GM19372 (cell line): ENCODE measurements around the gene EVX1.

Experiments
- ATAC-seq: cut with Tn5 transposase; IDR thresholded peaks from one replicate; pipeline ENCODE4 v1.9.1; 2021; ENCODE audit warnings: mild to moderate bottlenecking, low read depth, moderate library complexity; ENCODE audit not compliant: unreplicated experiment

The EVX1 gene

DNA sequence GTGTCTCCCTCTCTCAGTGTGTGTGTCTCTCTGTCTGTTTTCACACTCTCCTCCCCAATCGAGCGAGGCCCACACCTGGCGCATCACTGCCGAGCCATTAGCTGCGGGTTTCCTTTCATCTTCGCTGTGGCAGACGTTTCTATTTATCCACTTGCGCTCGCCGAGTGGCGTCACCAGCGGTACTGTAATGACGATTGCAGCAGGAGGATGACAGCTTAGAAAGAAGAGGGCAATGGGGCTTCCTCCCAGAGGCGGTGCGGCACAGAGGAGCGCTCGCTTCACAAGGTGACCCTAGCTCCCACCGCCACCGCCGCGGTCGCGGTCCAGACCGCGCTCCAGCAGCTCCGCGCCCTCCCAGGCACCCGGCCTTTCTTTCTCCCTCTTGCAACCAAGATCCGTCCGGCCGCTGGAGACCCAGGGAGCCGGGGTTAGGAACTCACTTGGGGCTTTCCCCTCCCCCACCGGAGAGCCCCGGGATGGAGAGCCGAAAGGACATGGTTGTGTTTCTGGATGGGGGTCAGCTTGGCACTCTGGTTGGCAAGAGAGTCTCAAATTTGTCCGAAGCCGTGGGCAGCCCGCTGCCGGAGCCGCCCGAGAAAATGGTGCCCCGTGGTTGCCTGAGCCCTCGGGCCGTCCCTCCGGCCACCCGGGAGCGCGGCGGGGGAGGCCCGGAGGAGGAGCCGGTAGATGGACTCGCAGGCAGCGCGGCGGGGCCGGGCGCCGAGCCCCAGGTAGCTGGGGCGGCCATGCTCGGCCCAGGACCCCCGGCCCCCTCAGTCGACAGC is at the start of gene EVX1:
Gene EVX1 (plus strand): TSS at position 248 of the 785 bp plus-strand sequence. CDS start 229 bp downstream, at position 477.
- no peak for ATAC-seq

DNA sequence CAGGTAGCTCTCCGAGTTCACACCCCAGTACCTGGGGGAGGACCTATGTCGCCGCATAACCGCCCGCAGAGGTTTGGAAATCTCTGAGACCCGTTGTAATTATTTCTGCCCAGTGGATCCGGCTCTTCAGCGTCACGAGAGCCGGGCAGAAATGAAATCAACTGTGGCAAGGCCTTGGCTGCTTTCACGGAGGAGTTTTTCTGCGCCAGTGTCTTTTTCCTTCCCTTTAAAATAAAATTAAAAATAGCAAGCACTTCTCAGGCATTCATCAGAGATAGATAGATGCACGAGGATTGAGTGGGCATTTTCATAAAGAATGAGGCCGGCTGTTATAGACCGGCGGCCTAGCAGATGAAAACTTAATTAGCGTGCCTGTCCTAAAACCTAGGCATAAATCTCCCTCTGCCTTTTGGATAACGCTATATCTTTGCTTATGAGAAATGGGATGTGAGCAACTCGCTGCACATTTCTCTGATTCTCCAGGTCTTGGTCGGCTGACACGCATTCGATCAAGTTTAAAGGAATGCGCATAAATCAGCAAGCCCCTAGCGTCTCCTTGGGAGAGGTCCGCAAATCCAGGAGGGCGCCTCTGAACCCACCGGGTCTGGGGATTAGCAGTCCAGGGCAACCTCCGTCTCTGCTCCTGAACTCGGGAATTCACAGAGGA is 49.1 kb upstream of the EVX1 start:
- no peak for ATAC-seq

DNA sequence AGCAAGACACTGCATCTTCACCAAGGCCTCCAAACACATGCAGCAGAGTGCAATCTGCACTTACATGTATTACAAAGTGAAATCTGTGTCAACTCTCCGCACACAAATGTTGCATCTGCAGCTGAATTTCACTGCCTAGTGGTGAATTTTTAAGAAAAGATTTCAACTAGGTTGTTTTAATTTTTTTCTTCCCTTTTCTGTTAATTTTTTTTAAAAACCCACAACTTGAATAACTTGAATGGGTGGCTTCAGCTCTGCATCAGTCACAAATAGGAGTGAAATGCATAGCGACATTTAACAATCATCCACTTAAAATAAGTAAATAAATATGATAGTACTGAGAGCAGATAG is 48.6 kb upstream of the EVX1 start:
- ATAC-seq = no peak

DNA sequence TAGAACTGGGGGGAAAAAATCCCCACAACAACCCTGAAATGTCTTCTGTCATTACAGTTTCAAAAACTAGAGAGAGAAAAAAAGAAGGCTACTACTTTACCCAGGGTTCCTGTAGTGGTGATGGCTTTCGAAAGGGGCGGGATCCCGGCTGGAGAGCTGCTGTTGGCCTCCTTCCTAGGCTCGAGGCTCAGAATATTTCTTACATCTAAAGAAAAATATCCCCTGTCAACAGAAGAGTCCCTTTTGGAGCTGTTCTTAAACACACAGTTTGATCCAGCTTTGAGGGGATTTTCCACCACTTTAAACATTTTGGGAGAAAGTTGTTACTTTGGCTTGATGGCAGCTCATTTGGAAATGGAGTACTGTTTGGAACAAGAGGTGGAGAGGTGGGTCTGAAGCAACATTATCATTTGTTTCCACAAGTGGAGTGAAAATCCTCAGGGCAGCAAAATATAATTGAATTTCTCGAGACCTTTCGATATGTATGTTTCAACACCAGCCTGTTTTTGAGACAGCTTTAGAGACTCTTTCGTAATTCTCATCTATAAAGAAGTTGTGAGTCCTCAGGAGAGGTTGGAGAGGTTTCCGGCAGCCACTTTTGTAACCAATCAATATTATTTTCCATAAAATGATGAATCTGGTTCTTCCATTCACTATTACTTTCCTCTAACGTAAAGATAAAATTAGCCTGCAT is 47.8 kb upstream of the EVX1 start:
- ATAC-seq = no peak

- ATAC-seq = no peak
Observed at GRCh38 chr7:27196287-27196767, 46.3 kb upstream of the EVX1 start.

DNA sequence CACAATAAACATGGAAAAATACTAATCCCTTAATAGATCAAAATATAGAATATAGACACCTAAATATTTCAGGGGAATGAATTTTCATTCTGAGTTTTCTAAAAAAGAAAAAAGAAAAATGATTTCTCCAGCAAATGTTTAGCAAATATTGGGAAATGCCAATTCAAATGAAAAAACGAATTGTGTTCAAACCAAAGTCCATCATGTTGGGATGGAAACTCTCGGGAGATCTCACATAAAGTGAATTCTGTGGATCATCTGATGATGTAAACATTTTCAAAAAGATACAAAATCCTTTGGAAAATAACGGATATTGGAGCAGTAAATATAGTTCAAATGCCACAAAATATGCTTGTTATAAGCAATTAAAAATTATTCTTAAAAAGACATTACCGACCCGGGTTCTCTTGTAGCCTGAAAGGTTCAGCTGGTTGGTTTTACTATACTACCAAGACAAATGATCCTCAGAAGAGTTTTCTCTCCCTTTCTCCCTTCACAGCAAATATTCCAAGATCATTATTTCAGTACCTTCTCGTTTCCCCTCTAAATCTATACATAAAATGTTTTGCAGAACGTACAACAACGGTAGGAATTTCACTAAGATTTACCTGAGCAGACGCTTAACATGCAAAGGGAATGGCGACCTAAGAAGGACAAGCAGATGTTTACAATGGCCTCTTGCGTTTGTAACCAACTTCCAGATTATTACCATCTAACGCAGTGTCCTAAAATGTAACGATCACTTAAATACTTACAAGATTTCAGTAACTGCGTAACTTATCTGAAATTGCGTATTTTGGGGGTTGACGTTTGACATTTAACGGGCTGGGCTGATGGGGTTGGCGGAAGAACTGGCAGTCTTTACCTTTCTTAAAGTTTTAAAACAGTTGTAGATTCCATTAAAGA is 45.2 kb upstream of the EVX1 start:
- ATAC-seq = no peak

GRCh38 chr7:27198138-27198841 is 44.3 kb upstream of the EVX1 start:
- ATAC-seq = no peak

DNA sequence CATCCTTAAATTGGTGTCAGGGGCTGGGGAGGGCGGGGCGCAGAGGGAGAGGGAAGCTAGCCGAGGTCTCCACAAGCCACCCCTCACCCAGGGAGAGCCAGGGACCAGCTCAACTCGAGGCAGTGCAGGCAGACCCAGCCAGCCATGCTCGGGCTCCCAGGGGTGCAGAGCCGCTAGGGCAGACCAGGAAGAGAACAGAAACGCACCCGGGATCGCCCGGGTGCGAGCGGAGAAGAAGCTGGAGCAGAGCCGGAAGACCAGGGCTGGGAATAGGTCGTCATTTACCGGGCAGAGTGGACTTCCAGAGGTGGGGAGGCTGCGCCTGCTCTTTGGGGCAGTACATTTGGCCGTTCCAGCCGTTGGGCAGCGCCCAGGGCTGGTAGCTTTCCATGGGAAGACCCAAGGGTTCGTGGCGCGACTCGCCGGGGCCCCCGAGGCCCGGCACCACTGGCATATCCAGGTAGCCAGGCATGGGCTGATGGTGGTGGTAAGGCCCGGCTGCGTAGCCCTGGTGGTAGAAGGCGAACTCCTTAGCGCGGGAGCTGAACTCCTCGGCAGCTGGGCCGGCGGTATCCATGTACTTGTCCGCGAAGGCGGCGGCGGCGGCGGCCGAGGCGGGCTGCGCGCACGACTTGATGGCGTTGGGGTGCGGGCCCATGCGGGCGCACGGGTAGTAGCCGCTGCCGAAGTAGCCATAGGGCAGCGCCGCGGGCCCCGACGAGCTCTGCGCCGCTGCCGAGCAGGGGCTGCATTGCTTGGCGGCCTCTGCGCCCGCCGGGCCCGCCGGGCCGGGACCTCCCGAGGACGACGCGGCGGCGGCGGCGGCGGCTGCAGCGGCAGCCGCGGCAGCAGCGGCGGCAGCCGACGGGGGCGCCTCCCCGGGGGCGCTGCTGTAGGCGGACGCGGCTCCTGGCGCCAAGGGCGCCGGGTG is 43.5 kb upstream of the EVX1 start:
- no peak for ATAC-seq

DNA sequence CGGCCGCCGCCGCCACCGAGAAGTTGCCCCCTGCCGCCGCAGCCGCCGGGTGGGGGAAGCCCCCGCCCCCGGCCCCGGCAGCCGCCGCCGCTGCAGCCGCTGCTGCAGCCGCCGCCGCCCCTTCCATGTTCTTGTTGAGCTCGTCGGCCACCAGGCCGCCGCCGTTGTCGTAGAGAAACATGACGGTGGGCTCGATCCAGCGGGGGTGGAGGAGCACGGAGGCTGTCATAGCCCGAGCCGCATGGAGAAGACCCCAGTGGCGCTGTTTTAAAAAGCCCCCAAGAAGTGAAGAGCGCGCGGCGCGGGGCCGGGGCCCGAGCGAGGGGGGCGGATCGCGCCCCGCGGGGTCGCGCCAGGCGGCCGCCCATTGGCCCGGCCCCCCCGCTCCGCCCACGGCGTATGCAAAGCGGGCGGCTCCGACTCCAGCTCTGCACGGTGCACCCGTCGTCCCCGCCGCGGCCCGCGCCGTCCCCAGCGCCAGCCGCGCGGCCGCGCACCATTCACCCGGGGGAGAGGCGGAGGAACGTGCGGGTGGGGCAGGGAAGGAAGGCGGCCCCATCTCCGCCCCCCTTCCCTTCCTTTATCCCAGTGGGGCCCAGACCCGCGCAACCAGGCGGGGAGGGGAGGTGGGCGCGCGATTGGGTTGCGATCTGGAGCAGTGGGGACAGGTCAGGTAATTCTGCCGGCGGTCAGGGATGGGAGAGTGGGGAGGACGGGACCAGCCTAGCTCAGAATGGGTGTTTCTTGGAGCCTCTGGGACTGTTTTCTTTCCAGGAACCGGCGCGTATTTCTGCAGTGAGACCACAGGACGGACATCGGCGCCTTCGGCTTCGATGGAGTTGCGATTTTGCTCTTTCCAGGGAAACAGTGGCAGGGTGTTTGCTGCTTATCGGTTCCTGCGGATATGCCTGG is 42.5 kb upstream of the EVX1 start, which contains the start of gene HOXA13:
Gene HOXA13 (minus strand): TSS at position 243 of the 912 bp plus-strand sequence. CDS start 14 bp downstream, at position 229.
- ATAC-seq = no peak

- ATAC-seq = no peak
Observed at GRCh38 chr7:27200761-27201579, 41.6 kb upstream of the EVX1 start.

DNA sequence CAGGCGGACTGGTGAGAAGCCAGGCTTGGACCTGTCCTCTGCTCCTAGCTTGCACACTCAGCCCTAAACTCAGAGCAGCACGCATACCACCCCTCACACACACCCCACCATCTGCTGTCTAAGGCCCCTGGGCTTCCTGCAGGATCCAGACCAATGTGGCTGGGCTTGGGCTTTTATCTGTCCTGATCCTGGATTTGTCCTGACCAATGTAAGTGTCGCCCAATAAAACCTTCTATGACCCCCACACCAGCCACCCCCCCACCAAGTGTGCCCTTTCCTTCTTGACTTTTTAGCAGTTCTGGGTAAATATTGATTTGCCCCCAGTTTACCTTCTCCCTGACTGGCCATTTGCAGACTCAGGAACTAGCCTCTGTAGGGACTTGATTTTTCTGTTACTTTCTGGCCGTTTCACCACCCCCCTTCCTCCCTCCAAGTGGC is 41.0 kb upstream of the EVX1 start:
- no peak for ATAC-seq

DNA sequence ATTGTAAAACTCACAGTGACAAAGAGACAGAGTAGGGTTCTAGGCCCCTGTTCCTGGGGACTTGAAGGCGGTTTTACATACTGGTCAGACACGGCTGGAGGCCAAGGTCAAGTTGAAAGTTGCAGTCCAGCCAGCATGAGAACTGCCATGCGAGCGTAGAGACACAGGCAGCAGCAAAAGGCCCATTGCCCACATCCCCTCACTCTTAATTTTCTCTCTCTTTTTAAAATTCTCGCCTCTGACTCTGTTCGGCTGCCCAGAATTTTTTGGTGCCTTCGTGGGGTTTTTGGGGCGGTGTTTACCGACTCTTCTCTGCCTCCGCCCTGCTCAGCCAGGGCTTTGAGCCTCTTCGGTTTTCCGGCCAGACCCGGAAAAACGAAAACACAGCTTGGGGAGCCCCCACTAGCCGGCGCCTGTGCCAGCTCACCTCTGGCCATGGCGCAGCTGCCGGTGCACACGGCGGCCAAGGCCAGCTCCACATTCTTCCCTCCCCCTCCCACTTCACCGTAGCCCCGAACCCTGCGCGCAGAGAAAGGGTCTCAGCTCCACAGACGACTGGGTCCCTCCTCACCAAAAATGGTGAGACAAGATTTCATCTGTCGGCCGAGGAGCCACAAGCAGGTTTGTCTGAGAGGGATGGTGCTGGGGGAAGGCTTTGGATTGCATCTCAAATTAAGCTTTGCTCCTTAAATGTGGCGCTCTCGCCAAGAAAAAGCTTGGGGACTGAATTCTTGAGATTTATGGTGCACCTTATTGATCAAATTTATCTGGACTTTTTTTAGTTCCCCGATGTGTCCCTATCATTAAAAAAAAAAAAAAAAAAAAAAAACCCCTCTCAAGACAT is 40.4 kb upstream of the EVX1 start:
- no peak for ATAC-seq

GRCh38 chr7:27202862-27203134 is 39.8 kb upstream of the EVX1 start:
- ATAC-seq = no peak

- ATAC-seq = no peak
Observed at GRCh38 chr7:27203365-27203953, 39.1 kb upstream of the EVX1 start.

DNA sequence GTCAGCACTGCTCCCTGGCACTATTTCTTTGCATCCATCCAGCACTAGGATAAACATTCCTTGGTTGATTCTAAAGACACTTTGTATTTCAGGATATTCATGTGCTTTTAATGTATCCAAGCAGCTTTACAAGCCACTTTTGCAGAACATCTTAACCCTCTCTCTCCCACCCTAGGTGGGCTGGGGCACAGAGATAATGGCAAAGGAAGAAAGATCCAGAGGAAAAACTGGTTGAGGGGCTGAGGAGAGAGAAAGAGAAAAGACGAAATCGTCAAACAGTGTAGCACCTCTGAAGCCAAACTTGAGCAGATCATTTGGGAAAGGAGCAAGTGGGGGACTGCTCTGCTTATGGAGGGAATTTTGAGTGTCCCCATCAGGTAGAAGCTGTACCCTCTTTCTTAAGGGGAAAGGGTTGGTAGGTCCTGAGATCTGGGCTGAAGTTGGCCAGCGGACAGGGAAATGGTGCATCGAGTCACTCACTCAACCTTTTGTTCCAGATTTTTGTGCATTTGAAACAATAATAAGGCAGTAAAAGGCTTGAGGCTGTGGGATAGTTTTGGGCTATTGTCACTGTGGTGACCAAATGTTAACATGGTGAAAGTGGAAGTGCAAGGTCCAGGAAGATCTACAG is 38.5 kb upstream of the EVX1 start:
- no peak for ATAC-seq
